H9 (cell line): ENCODE results near the gene COL4A2. TPM values are rescaled to one million over a fixed set of nuclear protein-coding genes. Genes with fewer than 3 reads are reported as not detected.

ENCODE experiments used
- DNase-seq: peaks from one replicate; pipeline ENCODE4 v3.0.0-alpha.2; 2017
- H2AFZ ChIP-seq: one replicate; pipeline ENCODE4 v1.6.1; 2013; ENCODE audit warnings: mild to moderate bottlenecking, low read length, control low read depth, moderate library complexity
- H2AK5ac ChIP-seq: 2 replicates; pipeline ENCODE4 v1.6.1; 2013; ENCODE audit warnings: low read length, control low read depth, mixed read lengths; ENCODE audit not compliant: insufficient read length
- H2BK120ac ChIP-seq: one replicate; pipeline ENCODE4 v1.6.1; 2013; ENCODE audit warnings: low read depth, mild to moderate bottlenecking, low read length, control low read depth, inconsistent platforms; ENCODE audit not compliant: poor library complexity, severe bottlenecking
- H2BK12ac ChIP-seq: 2 replicates; pipeline ENCODE4 v1.6.1; 2013; ENCODE audit warnings: low read length, control low read depth, mixed read lengths, low read depth; ENCODE audit not compliant: insufficient read length
- H2BK15ac ChIP-seq: 2 replicates; pipeline ENCODE4 v1.6.1; 2013; ENCODE audit warnings: low read depth, low read length, control low read depth
- H2BK20ac ChIP-seq: one replicate; pipeline ENCODE4 v1.6.1; 2013; ENCODE audit warnings: low read depth, mild to moderate bottlenecking, low read length, control low read depth, inconsistent platforms; ENCODE audit not compliant: poor library complexity, severe bottlenecking
- H2BK5ac ChIP-seq: 2 replicates; pipeline ENCODE4 v1.6.1; 2013; ENCODE audit warnings: low read length, control low read depth, mixed read lengths; ENCODE audit not compliant: insufficient read length
- H3K14ac ChIP-seq: 2 replicates; pipeline ENCODE4 v1.6.1; 2013; ENCODE audit warnings: low read length, control low read depth; ENCODE audit not compliant: insufficient read depth
- H3K18ac ChIP-seq: 2 replicates; pipeline ENCODE4 v1.6.1; 2013; ENCODE audit warnings: low read depth, mild to moderate bottlenecking, mixed read lengths, low read length, control low read depth; ENCODE audit not compliant: insufficient read length
- H3K23ac ChIP-seq: 2 replicates; pipeline ENCODE4 v1.6.1; 2013; ENCODE audit warnings: low read length, control low read depth, mixed read lengths, low read depth; ENCODE audit not compliant: insufficient read length
- H3K23me2 ChIP-seq: 2 replicates; pipeline ENCODE4 v1.6.1; 2013; ENCODE audit warnings: low read depth, mild to moderate bottlenecking, mixed read lengths, low read length, control low read depth; ENCODE audit not compliant: insufficient read length, poor library complexity, severe bottlenecking
- H3K27ac ChIP-seq: 2 replicates; pipeline ENCODE4 v1.5.1; 2013; ENCODE audit warnings: low read length, control low read depth, mixed read lengths, low read depth; ENCODE audit not compliant: insufficient read length
- H3K27me3 ChIP-seq: 2 replicates; pipeline ENCODE4 v1.6.1; 2013; ENCODE audit warnings: low read length, control low read depth, inconsistent platforms; ENCODE audit not compliant: insufficient read depth
- H3K4ac ChIP-seq: 2 replicates; pipeline ENCODE4 v1.6.1; 2013; ENCODE audit warnings: low read depth, mild to moderate bottlenecking, control low read depth, inconsistent platforms, low read length, moderate library complexity
- H3K4me1 ChIP-seq: 2 replicates; pipeline ENCODE4 v1.6.1; 2013; ENCODE audit warnings: low read length, control low read depth, inconsistent platforms; ENCODE audit not compliant: insufficient read depth
- H3K4me2 ChIP-seq: 2 replicates; pipeline ENCODE4 v1.6.1; 2013; ENCODE audit warnings: low read length, control low read depth, mixed read lengths; ENCODE audit not compliant: insufficient read length, insufficient read depth
- H3K56ac ChIP-seq: 2 replicates; pipeline ENCODE4 v1.6.1; 2013; ENCODE audit warnings: low read depth, mild to moderate bottlenecking, mixed read lengths, low read length, control low read depth; ENCODE audit not compliant: insufficient read length
- H3K79me1 ChIP-seq: 2 replicates; pipeline ENCODE4 v1.6.1; 2013; ENCODE audit warnings: low read depth, mild to moderate bottlenecking, moderate library complexity, low read length, control low read depth, inconsistent platforms; ENCODE audit not compliant: insufficient read depth, poor library complexity, severe bottlenecking
- H3K79me2 ChIP-seq: 2 replicates; pipeline ENCODE4 v1.6.1; 2013; ENCODE audit warnings: low read length, control low read depth, inconsistent platforms; ENCODE audit not compliant: insufficient read depth
- H3K9ac ChIP-seq: 2 replicates; pipeline ENCODE4 v1.6.1; 2013; ENCODE audit warnings: low read length, control low read depth, mixed read lengths; ENCODE audit not compliant: insufficient read length; ENCODE audit errors: extremely low read depth
- H3K9me3 ChIP-seq: one replicate; pipeline ENCODE4 v1.6.1; 2013; ENCODE audit warnings: low read depth, low read length, inconsistent platforms; ENCODE audit not compliant: control insufficient read depth
- H3T11ph ChIP-seq: one replicate; pipeline ENCODE4 v1.6.1; 2013; ENCODE audit warnings: mild to moderate bottlenecking, low read length, control low read depth, inconsistent platforms
- H4K20me1 ChIP-seq: one replicate; pipeline ENCODE4 v1.6.1; 2013; ENCODE audit not compliant: control insufficient read depth, insufficient read length, insufficient read depth
- H4K5ac ChIP-seq: 2 replicates; pipeline ENCODE4 v1.6.1; 2013; ENCODE audit warnings: low read depth, mild to moderate bottlenecking, mixed read lengths, low read length, control low read depth; ENCODE audit not compliant: insufficient read length
- H4K8ac ChIP-seq: replicated peaks from 2 replicates; pipeline ENCODE4 v1.6.1; 2013; ENCODE audit warnings: low read length, control low read depth, mixed read lengths, low read depth; ENCODE audit not compliant: insufficient read length
- H4K91ac ChIP-seq: 2 replicates; pipeline ENCODE4 v1.6.1; 2013; ENCODE audit warnings: low read depth, mild to moderate bottlenecking, moderate library complexity, mixed read lengths, low read length, control low read depth; ENCODE audit not compliant: insufficient read length
- H3K27ac Mint-ChIP-seq, 3 experiments: 2 replicates in 2 of 3; 3 replicates in 1 of 3; pipeline ENCODE4 v1.8.0; 2020 to 2021; ENCODE audit warnings: mixed read lengths in 3 of 3, mild to moderate bottlenecking in 1 of 3, moderate library complexity in 1 of 3
- H3K27me3 Mint-ChIP-seq: 2 replicates; pipeline ENCODE4 v1.8.0; 2021; ENCODE audit warnings: low read depth, mild to moderate bottlenecking, moderate library complexity, mixed read lengths
- H3K36me3 Mint-ChIP-seq, 3 experiments: 2 replicates in 2 of 3; 3 replicates in 1 of 3; pipeline ENCODE4 v1.8.0; 2020 to 2021; ENCODE audit warnings: low read depth in 3 of 3, mixed read lengths in 3 of 3; ENCODE audit not compliant: insufficient read depth in 1 of 3
- H3K4me1 Mint-ChIP-seq, 2 experiments: 2 replicates each; pipeline ENCODE4 v1.8.0; 2020; ENCODE audit warnings: mixed read lengths in 2 of 2
- H3K4me3 Mint-ChIP-seq, 2 experiments: 2 replicates in 1 of 2; 3 replicates in 1 of 2; pipeline ENCODE4 v1.8.0; 2020 to 2021; ENCODE audit warnings: mild to moderate bottlenecking in 2 of 2, mixed read lengths in 2 of 2, moderate library complexity in 1 of 2
- H3K9me3 Mint-ChIP-seq, 2 experiments: 2 replicates in 1 of 2; 3 replicates in 1 of 2; pipeline ENCODE4 v1.8.0; 2020; ENCODE audit warnings: mild to moderate bottlenecking in 2 of 2, mixed read lengths in 2 of 2, moderate library complexity in 1 of 2
- CTCF ChIP-seq: fragments of 200-600 bp; sonication (generic); conservative IDR thresholded peaks from 3 replicates; pipeline ENCODE4 v1.8.0; 2021; ENCODE audit warnings: antibody characterized with exemption, mild to moderate bottlenecking
- WGBS: extraction: QIAGEN DNeasy Blood & Tissue Kit; methylation state at CpG from one replicate; pipeline ENCODE4 v1.1.7; 2013; ENCODE audit warnings: missing lambda C conversion rate, low lambda C conversion rate, mixed read lengths; ENCODE audit not compliant: insufficient read length; ENCODE audit errors: extremely low coverage; 5-methylcytosine and 5-hydroxymethylcytosine counted together
- total RNA-seq: library from RNA; stranded (reverse); gene quantifications from 2 replicates; pipeline ENCODE4 v1.2.1, GENCODE V29; 2021

Gene COL4A2
- total RNA-seq, 1 experiment from 2014 or later, result 76.5 TPM

GRCh38 chr13:110380359-110381028 is 73.4 kb downstream of the COL4A2 start:
- no CpG with 5 or more reads among the region's 14 CpGs for WGBS

More at GRCh38 chr13:110380359-110381028, 73.4 kb downstream of the COL4A2 start:
- Histone ChIP-seq H3K23ac (no peak overlapping the region), H3K14ac (no peak overlapping the region), H3K4ac (no peak overlapping the region), H3K18ac (no peak overlapping the region), H2AFZ (no peak overlapping the region), H3K79me1 (no peaks in the 10 kb centered on the region), H2AK5ac (no peak overlapping the region), H4K91ac (no peak overlapping the region), H3K27ac (no peak overlapping the region), H3K79me2 (no peaks in the 10 kb centered on the region), H4K20me1 (no peaks in the 10 kb centered on the region), H2BK5ac (no peak overlapping the region), H2BK120ac (no peak overlapping the region), H4K8ac (no peak overlapping the region), H2BK20ac (no peak overlapping the region), H4K5ac (no peak overlapping the region), H3K27me3 (no peaks in the 10 kb centered on the region), H3K4me1 (peaks cover 2% of the 10 kb centered on the region; the same call in 1 of the 2 replicates), H3T11ph (no peak overlapping the region), H3K9me3 (no peaks in the 10 kb centered on the region), H3K4me2 (no peak overlapping the region), H3K56ac (no peak overlapping the region), H2BK15ac (no peak overlapping the region; the same call in 1 of the 2 replicates), H3K9ac (no peak overlapping the region), H2BK12ac (no peak overlapping the region), H3K23me2 (no peaks in the 10 kb centered on the region)
- Mint-ChIP-seq H3K4me3 (no peak overlapping the region), H3K4me1 (peaks cover 24 to 27% of the 10 kb centered on the region in 2 experiments), H3K9me3 (peaks cover 10% of the 10 kb centered on the region in 2 experiments), H3K27ac (peak overlapping the region in 1 of 3 experiments; percentile 9; a peak in 1 of 7 replicates), H3K27me3 (peaks cover 28% of the 10 kb centered on the region), H3K36me3 (peaks cover 6 to 18% (median 10%) of the 10 kb centered on the region in 3 experiments)
- no peak for DNase-seq
- no peak for TF ChIP-seq CTCF
